ENCODE measurements around the gene ZNF608. TPM values are rescaled to one million over a fixed set of nuclear protein-coding genes. Genes with fewer than 3 reads are reported as not detected.

Gene ZNF608
- 0.33 to 0.44 TPM (median 0.37 TPM) in 5 replicates for total RNA-seq (2022; extraction: Qiagen RNA extraction; ENCODE audit: low read depth)

GRCh38 chr5:124745928-124746915 is at the start of gene ZNF608:
ZNF608 (minus strand) TSS chr5:124746639; CDS start chr5:124744989, 1,650 bp downstream.

